Measurements from ENCODE around the gene CCDC12.

Gene CCDC12

DNA sequence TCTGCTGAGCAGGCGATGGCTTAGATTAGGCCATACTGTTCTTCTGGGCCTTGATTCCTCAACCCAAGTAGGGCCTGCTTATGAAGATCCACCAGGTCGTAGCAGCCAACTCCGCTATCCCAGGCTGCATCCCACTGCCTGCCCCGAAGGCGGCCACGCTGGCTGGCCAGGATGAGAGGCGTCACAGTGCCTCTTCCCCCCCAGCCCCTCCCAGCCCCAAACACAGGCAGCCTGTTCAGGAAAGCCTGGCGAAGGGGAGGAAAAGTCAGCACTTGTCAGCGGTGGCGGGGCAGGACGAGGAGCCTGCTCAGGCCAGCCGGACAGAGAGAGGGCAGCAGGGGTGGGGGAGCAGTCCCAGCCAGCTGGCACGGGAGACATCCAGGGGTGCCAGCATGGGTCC, 87.8 kb downstream of the CCDC12 start:
- no peak for DNase-seq

DNA sequence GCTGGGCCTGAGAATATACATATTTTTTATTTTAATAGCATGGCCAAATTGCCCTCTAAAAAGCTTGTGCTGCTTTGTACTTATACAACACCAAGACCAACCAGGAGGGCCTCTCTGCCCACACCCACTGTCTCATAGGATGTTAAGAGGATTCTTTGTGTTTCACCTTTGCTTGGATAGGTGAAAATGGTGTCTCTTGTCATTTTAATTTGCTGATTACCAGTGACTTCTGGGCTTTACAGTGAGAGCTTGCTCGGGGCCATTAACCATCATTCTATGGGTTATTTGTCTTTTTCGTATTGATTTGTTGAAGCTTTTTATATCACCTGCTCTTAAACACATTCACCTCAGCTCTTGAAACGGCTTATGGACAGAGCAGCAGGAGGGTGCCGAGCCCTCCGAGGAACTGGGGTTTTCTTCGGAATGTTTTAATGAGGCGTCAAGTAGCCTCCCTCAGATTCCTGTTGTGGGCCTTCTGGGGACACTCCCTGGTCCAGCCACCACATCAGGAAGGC, 88.5 kb downstream of the CCDC12 start:
- no peak for DNase-seq

DNA sequence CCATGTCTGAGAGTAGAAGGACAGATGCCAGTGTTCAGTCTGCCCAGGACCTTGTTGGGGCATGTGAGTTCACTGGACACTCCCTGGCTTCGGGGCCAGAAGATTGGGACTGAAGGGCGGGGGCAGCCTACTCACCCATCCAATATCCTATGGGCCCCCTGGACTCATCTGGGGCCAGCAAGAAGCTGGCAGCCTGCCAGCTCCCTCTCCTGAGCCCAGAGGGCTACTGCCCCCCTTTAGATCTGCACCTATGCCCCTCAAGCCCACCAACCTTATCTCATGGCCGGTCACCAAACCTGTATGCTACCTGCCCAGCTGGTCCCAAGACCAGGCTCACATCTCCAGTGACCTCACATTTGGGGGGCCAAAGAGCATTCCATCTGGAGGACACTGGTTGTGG, 90.9 kb downstream of the CCDC12 start:
- no peak for DNase-seq

DNA sequence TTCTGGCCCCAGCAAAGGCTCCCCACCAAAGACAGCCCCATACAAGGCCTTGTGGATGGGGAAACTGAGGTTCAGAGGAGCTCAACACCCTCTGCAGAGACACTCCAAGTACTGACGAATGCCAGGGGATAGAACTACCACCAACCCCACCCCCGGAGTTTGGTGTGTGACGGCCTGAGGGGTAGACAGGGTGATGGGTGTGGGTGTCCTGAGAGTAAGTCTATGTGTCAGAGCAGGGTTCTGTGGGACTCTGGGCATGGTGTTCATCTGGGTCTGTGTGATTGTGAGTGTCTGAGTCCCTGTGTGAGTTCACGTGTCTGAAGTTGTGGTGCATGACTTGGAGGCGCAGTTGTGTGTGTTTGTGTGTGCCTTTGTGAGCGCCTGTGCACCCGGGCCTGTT, 91.6 kb downstream of the CCDC12 start:
- DNase-seq, result no peak

DNA sequence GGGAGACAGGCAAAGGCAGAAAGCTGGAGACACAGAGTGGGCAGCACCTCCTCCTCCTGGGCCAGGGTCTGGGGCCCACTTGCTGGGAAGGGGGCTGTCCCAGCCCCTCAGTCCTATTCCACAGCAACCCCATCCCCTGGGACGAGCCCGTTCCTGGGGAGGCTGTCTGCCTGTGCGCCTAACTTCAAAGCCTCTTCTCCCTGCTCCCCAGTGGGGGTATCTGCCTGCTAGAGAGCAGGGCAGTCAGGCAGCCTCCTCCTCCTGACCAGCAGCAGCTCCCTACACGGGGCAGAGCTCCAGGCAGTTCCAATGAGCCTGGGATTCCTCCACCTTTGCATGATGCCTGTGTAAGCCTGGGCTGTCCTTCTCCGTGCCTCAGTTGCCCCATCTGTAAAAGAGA, 92.1 kb downstream of the CCDC12 start:
- no peak for DNase-seq

DNA sequence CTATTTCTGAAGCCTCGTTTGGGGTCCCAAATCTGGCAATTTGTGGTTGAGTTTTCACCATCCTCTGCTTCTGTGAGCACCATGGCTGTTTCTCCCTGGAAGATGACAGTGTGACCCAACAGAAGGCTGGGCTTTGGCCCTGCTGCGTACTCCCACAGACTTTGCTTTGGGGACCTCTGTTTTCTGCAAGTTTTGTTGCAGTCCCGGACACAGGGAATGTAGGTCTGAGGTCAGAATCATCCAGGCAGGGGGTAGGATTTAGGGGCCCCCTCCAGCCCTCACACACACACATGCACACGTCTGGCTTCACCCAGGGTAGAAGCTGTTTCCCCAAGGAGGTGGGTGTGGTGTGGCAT, 92.7 kb downstream of the CCDC12 start:
- DNase-seq, result no peak

DNA sequence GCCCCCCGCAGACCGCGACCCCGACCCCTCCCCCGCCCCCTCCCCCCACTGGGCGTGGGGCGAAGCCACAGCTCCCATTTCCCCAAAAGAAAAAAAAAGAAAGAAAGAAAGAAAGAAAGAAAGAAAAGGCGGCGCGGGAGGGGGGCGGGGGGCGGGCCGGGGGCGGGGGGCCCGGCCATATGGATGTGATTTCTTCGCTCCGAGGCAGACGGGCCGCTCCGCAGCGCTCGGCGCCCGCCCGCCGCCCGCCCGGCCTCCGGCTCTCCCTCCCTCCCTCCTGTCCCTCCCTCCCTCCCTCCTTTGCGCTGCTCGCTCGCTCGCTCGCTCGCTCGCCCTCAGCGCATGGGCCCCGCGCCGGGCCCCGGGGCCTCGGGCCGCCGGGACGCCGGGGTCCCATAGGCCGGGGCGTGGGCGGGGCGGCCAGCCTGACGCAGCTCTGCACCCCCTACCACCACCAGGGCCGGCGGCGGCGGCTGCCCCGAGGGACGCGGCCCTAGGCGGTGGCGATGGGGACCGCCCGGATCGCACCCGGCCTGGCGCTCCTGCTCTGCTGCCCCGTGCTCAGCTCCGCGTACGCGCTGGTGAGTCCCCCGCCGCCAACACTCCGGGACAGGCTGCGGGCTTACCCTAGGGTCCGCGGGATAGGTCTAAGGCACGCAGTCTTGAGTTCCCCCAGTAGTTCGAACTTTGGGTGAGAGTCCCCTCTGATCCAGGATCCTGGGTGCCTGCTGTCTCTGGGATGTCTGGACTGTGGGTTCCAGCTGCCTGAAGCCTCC, 93.3 kb downstream of the CCDC12 start:
- DNase-seq, result no peak

DNA sequence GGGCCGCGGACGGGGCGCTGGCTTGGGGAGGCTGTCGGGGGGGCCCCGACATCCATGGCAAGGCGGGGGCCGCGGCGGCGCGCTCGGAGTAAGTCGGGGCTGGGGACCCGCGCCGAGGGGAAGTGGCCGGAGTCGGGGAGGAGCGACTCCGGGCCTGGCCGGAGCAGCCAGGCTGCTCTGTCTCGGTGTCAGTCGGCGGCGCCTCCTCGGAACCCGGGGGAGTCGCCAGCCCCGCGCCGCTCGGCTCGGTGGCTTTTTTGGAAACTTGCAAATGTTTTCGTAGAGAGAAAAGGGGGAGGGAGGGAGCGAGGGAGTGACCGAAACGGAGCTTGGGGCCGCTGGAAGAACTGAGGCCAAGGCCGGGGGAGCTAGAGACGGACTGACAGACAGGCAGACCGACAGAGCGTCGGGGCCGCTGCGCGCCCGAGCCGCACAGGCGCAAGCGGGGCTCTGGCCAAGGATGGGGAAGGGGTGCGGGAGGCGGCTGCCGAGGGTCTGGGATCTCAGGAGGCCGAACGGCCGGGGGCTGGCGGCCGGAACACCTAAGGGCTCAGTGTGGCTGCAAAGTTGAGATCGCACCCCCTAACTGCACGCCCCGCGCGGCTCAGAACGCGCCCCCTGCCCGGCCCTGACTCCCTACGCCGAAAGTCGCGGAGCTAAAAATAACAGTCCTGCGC, 94.0 kb downstream of the CCDC12 start:
- no peak for DNase-seq

DNA sequence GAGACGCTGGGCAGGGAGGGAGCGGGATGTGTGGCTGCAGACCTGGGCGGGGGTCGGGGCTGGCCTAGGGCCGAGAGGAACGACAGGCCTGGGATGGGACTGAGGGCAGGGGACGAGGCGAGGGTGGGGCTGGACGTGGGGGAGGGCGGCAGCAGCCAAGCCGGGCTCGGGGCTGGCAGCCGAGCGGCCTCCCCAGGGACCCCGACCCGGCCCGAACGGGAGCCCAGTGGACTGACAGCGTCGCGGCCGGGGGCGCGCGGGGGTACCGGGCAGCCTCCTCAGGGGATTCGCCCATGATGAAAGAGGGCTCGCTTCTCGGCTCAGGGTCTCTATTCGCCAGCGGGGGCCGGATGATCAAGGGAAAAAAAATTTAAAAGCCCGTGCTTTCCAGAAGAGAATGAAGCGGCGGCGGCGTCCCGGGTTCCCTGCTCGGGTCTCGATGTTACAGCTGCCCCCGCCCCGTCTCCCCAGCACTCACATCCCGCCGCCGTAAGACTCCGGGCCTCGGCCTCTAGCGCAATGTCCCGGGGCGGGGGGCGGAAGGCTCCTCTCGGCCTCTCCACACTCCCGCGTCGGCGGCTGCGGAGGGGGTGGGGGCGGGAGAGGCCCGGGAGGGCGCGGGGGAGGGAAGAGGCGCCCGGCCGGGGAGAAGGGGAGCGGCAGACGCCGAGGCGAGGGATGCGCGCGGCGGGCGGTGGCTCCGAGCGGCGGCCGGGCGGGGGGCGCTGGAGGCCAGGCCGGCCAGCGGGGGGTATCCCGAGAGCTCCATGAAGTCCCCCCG, 94.8 kb downstream of the CCDC12 start:
- DNase-seq, result no peak

DNA sequence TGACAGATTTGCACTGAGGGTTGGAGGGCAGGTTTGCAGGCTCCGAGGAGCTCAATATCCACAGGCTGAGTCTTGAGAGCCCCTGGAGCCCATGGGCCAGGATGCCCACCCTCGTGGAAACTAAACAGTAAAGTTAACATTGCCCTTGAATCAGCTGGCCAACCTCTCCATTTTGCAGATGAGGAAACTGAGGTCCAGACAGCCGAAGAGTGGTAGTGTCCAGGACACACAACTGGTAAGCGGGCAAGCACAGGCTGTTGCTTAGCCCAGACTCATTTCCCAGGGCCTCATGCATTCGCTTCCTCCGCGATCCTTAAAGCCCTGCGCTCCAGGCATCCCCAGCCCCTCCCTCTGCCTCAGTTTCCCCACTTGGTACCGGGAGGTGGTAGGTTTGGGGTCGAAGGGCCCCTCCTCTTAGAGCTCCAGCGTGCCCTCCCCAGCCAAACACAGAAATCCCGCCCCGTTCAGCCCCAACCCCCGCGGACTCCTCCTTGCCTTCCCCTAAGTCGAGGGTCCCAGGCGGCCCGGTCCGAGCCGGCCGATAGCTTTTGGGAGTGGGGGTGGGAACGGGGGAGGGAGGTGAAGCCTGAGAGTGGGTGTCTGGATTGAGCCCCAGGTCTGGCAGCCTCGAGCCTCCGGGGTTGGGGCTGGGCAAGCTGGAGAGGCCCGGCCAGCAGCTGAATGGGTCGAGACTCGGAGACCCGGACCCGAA, 95.5 kb downstream of the CCDC12 start:
- no peak for DNase-seq

DNA sequence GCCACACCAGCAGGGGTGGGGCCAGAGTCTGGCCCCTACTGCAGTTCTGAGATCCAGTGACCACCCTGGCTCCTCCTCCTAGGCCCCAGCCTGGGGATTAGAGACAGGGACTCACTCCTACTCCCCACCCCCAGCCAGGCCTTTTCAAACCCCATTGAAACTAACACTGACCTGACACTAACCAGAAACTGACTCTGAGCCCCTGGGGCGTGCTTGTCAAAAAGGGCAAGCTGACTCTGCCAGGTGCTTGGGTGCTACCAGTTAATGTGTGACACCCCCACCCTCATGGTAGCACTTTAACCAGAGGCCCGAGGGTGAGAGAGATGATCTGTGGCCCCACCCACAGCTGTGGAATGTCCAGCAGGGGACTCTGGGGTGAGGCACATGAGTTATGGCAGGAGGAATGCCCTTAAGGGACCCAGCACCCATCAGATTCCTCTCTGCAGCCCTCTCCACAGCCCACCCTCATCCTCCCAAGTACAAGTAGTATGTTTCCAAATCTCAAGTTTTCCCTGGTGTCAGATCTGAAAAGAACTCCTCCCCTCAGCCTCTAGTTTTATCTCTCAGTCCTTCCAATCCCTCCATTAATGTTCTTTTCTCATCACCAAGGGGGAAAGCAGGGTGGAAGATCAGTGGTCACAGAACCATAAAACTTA, 97.6 kb downstream of the CCDC12 start:
- no peak for DNase-seq

DNA sequence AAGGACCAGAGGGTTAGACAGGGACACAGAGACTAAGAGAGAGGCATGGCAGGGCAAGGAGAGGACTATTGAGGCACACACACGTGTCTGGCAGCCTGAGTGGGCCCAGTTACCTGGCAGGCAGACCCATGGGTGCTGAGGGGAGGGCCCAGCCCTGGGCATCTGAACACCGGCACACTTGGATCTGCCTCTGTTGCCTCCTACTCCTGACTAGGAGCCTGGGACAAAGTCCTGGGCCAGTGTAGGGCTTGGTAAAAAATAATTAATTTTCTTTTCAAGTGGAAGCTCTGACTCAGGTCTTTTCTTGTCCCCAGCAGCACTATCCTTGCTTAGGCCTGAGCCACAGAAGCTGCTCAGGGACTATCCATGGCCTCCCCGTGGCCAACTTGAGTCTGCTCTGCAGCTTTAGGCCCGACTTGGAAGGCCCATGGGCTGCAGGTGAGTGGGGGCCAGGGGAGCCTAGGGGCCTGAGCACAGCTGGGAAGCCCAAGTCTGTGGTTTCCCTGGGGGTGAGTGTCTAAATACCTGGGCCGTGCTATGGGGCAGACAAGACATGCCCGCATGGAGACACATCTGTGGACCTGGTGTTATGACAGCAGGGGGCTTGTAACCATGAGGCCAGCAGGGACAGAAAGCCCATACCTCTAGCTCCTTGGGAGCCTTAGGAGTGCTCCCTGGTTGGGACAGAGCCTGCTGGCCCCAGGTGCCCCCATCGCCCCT, 99.0 kb downstream of the CCDC12 start, which contains the start of gene PTH1R:
TSS of gene PTH1R (plus strand) at position 316 of the 720 bp plus-strand sequence. CDS start 5,839 bp downstream, outside the sequence.
- no peak for DNase-seq

DNA sequence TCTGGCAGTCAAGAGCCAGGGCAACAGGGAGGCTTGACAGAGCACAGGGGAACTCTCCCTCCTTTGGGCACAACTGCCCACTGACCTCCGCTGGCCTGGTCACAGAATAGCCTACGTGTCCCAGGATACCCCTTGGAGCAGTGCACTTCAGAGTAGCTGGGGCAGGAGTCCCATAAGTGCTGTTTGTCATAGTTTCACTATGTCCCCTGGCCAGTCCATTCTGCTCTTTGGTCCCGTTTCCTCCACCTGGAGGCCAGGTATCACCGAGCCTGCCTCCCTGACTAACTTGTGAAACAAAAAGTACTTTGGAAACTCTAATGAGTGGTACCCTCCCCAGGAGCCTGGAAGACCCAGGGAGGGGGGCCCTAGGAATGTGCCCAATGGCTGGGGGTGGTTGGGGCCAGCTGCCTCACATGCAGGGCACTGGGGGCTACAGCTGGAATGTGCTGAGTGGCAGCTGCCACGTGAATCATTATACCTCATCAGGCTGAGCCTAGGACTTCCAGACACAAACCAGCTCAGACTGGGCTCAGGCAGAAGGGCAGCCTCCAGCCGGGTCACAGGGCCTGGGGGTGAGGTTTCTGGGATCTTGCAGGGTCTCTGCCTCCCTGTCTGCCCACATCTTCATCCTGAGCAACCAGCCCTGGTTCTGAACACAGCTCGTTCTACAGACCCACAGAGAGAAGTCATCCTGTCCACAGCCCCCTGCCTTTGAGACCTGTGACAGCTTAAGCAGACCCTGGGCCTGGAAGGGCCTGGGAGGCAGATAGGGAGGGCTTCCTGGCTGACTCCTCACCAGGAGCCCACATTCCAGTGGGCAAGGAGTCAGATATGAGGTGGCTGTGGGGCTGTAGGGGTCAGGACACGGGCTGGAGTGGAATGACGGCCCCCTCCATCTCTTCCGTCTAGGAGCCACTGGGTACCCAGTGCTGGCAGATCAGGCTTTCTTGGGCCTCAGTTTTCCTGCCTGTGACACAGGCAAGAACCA, 99.9 kb downstream of the CCDC12 start:
- no peak for DNase-seq

DNA sequence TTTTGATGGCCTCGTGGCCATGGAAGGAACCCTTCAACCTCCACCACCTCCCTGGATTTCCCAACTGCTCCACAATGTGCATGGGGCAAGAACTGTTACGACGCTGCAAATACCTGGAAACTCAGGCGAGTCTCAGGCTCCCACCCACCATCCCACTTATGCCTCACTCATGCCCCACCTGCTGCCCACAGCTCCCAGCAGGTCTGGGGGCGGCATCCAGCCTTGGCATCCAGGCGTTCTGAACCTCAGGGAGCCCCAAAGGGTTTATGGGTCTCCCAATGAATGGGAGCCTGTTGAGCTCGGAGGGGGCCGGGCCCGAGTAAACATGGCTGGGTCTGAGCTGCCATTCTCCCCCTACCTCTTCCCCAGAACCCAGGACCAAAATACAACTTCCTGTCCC, 101.0 kb downstream of the CCDC12 start:
- no peak for DNase-seq

DNA sequence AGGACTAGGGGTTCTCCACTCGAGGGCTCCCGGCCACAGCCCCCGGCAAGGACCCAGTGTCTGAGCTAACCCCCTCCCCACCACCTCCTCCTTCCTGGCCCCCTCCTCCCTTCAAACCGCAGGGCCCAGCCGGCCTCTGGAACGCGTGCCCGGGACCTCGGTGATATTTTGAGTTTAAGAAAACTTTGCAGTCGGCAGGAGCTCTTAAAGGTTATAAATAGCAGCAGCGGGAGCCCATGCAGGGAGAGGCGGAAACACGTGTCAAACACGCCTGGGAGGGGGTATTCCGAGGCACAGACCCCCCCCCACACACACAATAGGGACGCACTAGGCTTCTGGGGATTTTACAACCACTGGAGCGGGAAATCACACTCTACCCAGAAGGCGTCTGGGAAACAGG, 102.1 kb downstream of the CCDC12 start:
- no peak for DNase-seq

DNA sequence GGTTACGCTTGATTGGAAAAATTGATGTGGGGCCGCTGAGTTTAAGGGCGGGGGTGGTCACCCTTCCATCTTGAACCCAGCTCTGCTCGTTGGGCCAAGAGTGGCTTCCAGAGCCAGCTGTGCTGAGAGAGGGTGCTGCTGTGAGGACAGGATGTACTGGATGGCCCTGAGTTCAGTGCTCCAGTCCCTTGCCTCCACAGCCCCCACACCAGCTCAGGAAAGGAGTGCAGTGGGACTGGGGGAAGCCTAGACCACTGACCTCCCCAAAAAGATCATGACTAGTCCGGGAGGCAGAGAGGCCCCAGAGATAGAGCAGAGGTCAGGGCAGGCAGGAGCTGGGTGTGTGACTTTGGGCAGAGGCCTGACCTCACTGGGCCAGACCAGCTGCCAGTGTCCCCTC, 103.0 kb downstream of the CCDC12 start:
- no peak for DNase-seq
